ENCODE data around the gene CBLC. TPM values are rescaled to one million over a fixed set of nuclear protein-coding genes. Genes with fewer than 3 reads are reported as not detected.

Gene CBLC
- total RNA-seq, 1 experiment from 2014 or later: 42.3 TPM

DNA sequence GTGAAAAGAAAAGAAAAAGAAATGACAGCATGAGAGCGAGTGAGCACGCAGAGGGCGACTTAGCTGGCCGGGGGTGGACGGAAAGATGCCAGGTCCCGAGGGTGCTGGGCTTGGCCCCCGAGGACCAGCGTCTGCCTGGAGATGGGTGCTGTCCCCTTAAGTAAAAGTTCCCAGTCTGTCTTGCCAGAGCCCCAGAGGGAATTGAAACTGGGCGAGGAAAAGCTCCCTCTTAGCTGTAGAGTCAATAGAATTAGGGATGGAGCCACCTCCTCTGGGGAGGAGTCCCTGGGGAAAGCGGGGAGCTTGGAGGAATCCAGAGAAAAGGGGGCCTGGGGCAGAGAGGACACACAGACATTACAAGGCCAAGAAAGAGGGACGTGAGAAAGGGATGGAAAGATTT lies 44.5 kb downstream of the CBLC start:
- DNase-seq: no peak
- H3K27me3 ChIP-seq (replicated peaks; ENCODE audit: control insufficient read depth, insufficient read depth, low read length): no peaks in the 10 kb centered on the region
- H3K36me3 ChIP-seq (ENCODE audit: control insufficient read depth, insufficient read depth, low read length): peaks cover 5% of the 10 kb centered on the region; the same call in 1 of the 2 replicates
- Mint-ChIP-seq H3K4me3 (ENCODE audit: unreplicated experiment) (no peak overlapping the region), H3K36me3 (ENCODE audit: insufficient read depth, unreplicated experiment) (peaks cover 38% of the 10 kb centered on the region), H3K4me1 (ENCODE audit: low read depth, unreplicated experiment) (peaks cover 21% of the 10 kb centered on the region), H3K27me3 (ENCODE audit: insufficient read depth, unreplicated experiment) (no peaks in the 10 kb centered on the region), H3K9me3 (ENCODE audit: unreplicated experiment) (no peaks in the 10 kb centered on the region), H3K27ac (ENCODE audit: unreplicated experiment) (no peak overlapping the region)
- BruUV-seq (replicated peaks): no TSS peak
- CTCF ChIA-PET: no interaction called here
- POLR2A ChIA-PET: interaction anchor here (0.6 to 1.0 kb wide), 2 partner anchors 16 to 68 kb away, joined by 3 to 12 read pairs; partner anchors contain the start of gene TOMM40
- no peaks in the 10 kb centered on the region for H3K9me3 ChIP-seq
- H3K4me3 ChIP-seq (ENCODE audit: low read depth, low read length): no peak overlapping the region
- intact Hi-C loops (cut with micrococcal nuclease; ENCODE audit: unreplicated experiment): no loop called here
- TF ChIP-seq, protein P1, sequence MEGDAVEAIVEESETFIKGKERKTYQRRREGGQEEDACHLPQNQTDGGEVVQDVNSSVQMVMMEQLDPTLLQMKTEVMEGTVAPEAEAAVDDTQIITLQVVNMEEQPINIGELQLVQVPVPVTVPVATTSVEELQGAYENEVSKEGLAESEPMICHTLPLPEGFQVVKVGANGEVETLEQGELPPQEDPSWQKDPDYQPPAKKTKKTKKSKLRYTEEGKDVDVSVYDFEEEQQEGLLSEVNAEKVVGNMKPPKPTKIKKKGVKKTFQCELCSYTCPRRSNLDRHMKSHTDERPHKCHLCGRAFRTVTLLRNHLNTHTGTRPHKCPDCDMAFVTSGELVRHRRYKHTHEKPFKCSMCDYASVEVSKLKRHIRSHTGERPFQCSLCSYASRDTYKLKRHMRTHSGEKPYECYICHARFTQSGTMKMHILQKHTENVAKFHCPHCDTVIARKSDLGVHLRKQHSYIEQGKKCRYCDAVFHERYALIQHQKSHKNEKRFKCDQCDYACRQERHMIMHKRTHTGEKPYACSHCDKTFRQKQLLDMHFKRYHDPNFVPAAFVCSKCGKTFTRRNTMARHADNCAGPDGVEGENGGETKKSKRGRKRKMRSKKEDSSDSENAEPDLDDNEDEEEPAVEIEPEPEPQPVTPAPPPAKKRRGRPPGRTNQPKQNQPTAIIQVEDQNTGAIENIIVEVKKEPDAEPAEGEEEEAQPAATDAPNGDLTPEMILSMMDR (IDR thresholded peaks at IDR 0.05; ENCODE audit: insufficient read depth in 1 of 2, low read depth in 1 of 2, low read length in 1 of 2, severe bottlenecking in 1 of 2, unreplicated experiment in 1 of 2): no peak
- peaks cover 11% of the 10 kb centered on the region for H3K4me1 ChIP-seq

DNA sequence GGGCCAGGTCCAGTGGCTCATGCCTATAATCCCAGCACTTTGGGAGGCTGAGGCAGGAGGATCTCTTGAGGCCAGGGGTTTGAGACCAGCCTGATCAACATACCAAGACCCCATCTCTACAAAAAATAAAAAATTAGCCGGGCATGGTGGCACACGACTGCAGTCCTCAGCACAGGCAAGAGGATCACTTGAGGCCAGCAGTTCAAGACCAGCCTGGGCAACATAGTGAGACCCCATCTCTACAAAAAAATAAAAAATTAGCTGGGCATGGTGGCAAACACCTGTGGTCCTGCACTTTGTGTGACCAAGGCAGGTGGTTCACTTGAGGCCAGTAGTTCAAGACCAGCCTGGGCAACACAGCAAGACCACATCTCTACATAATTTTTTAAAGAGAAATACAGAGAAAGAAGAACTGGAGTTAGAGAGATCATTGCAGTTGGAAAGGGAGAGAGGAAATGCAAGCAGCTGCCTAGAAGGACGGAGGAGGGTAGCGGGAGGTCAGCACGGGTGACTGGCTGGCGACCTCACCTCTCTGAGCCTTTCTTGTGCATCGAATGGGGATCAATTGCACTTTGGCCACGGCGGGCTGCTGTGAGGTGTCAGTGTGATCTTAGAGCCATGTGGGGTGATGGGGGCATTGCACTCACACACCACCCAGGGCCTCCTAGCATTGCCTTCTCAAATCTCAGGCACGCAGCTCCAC lies 45.1 kb downstream of the CBLC start:
- H3K36me3 Mint-ChIP-seq (ENCODE audit: insufficient read depth, unreplicated experiment): peaks cover 31% of the 10 kb centered on the region
- Histone ChIP-seq H3K9me3 (no peaks in the 10 kb centered on the region), H3K4me3 (ENCODE audit: low read depth, low read length) (no peak overlapping the region), H3K27me3 (replicated peaks; ENCODE audit: control insufficient read depth, insufficient read depth, low read length) (no peaks in the 10 kb centered on the region), H3K4me1 (peaks cover 7% of the 10 kb centered on the region), H3K36me3 (ENCODE audit: control insufficient read depth, insufficient read depth, low read length) (peaks cover 5% of the 10 kb centered on the region; the same call in 1 of the 2 replicates)
- H3K27me3 Mint-ChIP-seq (ENCODE audit: insufficient read depth, unreplicated experiment): no peaks in the 10 kb centered on the region
- H3K4me3 Mint-ChIP-seq (ENCODE audit: unreplicated experiment): no peak overlapping the region
- H3K4me1 Mint-ChIP-seq (ENCODE audit: low read depth, unreplicated experiment): peaks cover 14% of the 10 kb centered on the region
- TF ChIP-seq, protein P1 (IDR thresholded peaks at IDR 0.05; ENCODE audit: insufficient read depth in 1 of 2, low read depth in 1 of 2, low read length in 1 of 2, severe bottlenecking in 1 of 2, unreplicated experiment in 1 of 2): no peak
- DNase-seq: no peak
- ChIA-PET POLR2A (interaction anchor here (0.6 to 1.0 kb wide), 2 partner anchors 15 to 68 kb away, joined by 3 to 12 read pairs; partner anchors contain the start of gene TOMM40), CTCF (interaction anchor here (1.2 kb wide), 1 partner anchor 52 kb away, joined by 6 read pairs; no protein-coding TSS in a partner anchor)
- H3K27ac Mint-ChIP-seq (ENCODE audit: unreplicated experiment): no peak overlapping the region
- intact Hi-C loops (cut with micrococcal nuclease; ENCODE audit: unreplicated experiment): no loop called here
- no TSS peak for BruUV-seq (replicated peaks)
- no peaks in the 10 kb centered on the region for H3K9me3 Mint-ChIP-seq (ENCODE audit: unreplicated experiment)

DNA sequence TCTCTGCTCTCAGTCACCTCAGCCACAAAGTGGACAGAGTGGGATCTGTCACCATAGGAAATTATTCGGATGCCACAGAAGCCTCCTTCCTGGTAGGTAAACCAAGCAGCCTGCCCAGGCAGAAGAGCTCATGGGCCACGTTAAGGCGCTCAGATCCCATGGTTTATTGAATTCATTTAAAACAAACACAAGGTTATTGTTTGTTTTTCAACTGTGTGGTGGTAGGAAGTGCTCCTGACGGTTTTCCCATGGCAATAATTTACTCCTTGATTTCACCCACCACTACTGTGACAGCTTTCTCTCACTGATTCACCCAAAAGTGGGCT lies 45.6 kb downstream of the CBLC start:
- ChIA-PET CTCF (interaction anchor here (0.6 to 1.2 kb wide), 3 partner anchors 53 to 324 kb away, joined by 3 to 6 read pairs (median 6); no protein-coding TSS in a partner anchor), POLR2A (interaction anchor here (1.0 kb wide), 1 partner anchor 67 kb away, joined by 3 read pairs; the partner anchor contains the start of gene TOMM40)
- Mint-ChIP-seq H3K36me3 (ENCODE audit: insufficient read depth, unreplicated experiment) (peaks cover 26% of the 10 kb centered on the region), H3K27ac (ENCODE audit: unreplicated experiment) (no peak overlapping the region), H3K4me1 (ENCODE audit: low read depth, unreplicated experiment) (peaks cover 9% of the 10 kb centered on the region), H3K4me3 (ENCODE audit: unreplicated experiment) (no peak overlapping the region), H3K27me3 (ENCODE audit: insufficient read depth, unreplicated experiment) (no peaks in the 10 kb centered on the region), H3K9me3 (ENCODE audit: unreplicated experiment) (no peaks in the 10 kb centered on the region)
- BruUV-seq (replicated peaks): no TSS peak
- Histone ChIP-seq H3K4me3 (ENCODE audit: low read depth, low read length) (no peak overlapping the region), H3K27me3 (replicated peaks; ENCODE audit: control insufficient read depth, insufficient read depth, low read length) (no peaks in the 10 kb centered on the region), H3K4me1 (peaks cover 2% of the 10 kb centered on the region; the same call in 1 of the 2 replicates), H3K36me3 (ENCODE audit: control insufficient read depth, insufficient read depth, low read length) (peaks cover 5% of the 10 kb centered on the region; the same call in 1 of the 2 replicates), H3K9me3 (no peaks in the 10 kb centered on the region)
- intact Hi-C loops (cut with micrococcal nuclease; ENCODE audit: unreplicated experiment): no loop called here
- TF ChIP-seq, protein P1 (IDR thresholded peaks at IDR 0.05; ENCODE audit: insufficient read depth in 1 of 2, low read depth in 1 of 2, low read length in 1 of 2, severe bottlenecking in 1 of 2, unreplicated experiment in 1 of 2): no peak
- no peak for DNase-seq
